Activated CD4-positive, alpha-beta T cell treated with anti-CD3 and anti-CD28 coated beads for 48 hours (primary cell): Measurements from ENCODE around the gene CDK5RAP3.
A peak's percentile ranks its signal among the peaks of the same experiment; 100 is the strongest.
"Not testable (repeated sequence)": the region's sequence is repeated elsewhere in the genome, so short reads cannot be mapped to it uniquely, and the experiment has no call there.

Experiments used
- DNase-seq: peaks from one replicate; pipeline ENCODE4 v3.0.0-alpha.2; 2020

Gene CDK5RAP3

GRCh38 chr17:47975823-47976205 lies 4.9 kb downstream of the CDK5RAP3 start:
- no peak for DNase-seq

GRCh38 chr17:47978324-47978723 lies 7.4 kb downstream of the CDK5RAP3 start:
- DNase-seq: peak; percentile 63

- no peak for DNase-seq
Observed at GRCh38 chr17:47980541-47980940, 9.6 kb downstream of the CDK5RAP3 start.

GRCh38 chr17:47981462-47981861 lies 10.5 kb downstream of the CDK5RAP3 start:
- no peak for DNase-seq

- no peak for DNase-seq
Observed at GRCh38 chr17:47982091-47982617, 11.2 kb downstream of the CDK5RAP3 start.

- DNase-seq: no peak
Observed at GRCh38 chr17:47982645-47983390, 11.9 kb downstream of the CDK5RAP3 start.

GRCh38 chr17:47983492-47984223 lies 12.7 kb downstream of the CDK5RAP3 start:
- no peak for DNase-seq

GRCh38 chr17:47986520-47986919 lies 15.6 kb downstream of the CDK5RAP3 start:
- no peak for DNase-seq

GRCh38 chr17:47987240-47987835 lies 16.4 kb downstream of the CDK5RAP3 start:
- no peak for DNase-seq

GRCh38 chr17:47988445-47988844 lies 17.5 kb downstream of the CDK5RAP3 start:
- DNase-seq: not testable (repeated sequence)

GRCh38 chr17:47989159-47989558 lies 18.2 kb downstream of the CDK5RAP3 start:
- DNase-seq: no peak

GRCh38 chr17:47989700-47990099 lies 18.8 kb downstream of the CDK5RAP3 start:
- no peak for DNase-seq

GRCh38 chr17:47990962-47991731 lies 20.2 kb downstream of the CDK5RAP3 start:
- DNase-seq: no peak

GRCh38 chr17:47992216-47992615 lies 21.3 kb downstream of the CDK5RAP3 start:
- DNase-seq: no peak

- no peak for DNase-seq
Observed at GRCh38 chr17:47993031-47993564, 22.2 kb downstream of the CDK5RAP3 start.

GRCh38 chr17:47993964-47994363 lies 23.1 kb downstream of the CDK5RAP3 start:
- DNase-seq: no peak

- DNase-seq: no peak
Observed at GRCh38 chr17:47994724-47995123, 23.8 kb downstream of the CDK5RAP3 start.

- no peak for DNase-seq
Observed at GRCh38 chr17:47995241-47995935, 24.5 kb downstream of the CDK5RAP3 start.

- no peak for DNase-seq
Observed at GRCh38 chr17:47996201-47996600, 25.3 kb downstream of the CDK5RAP3 start.

- no peak for DNase-seq
Observed at GRCh38 chr17:47997586-47997985, 26.7 kb downstream of the CDK5RAP3 start.

GRCh38 chr17:47998044-47998443 lies 27.1 kb downstream of the CDK5RAP3 start:
- no peak for DNase-seq

- DNase-seq: peak; percentile 18
Observed at GRCh38 chr17:47999582-47999981, 28.7 kb downstream of the CDK5RAP3 start.
